Measurements from ENCODE around the gene HPS1.

HPS1 gene

GRCh38 chr10:98431016-98431415 is 15.7 kb downstream of the HPS1 start:
- no peak for DNase-seq

- no peak for DNase-seq
Measured at GRCh38 chr10:98430427-98430826, 16.3 kb downstream of the HPS1 start.

- no peak for DNase-seq
Measured at GRCh38 chr10:98429320-98430072, 17.2 kb downstream of the HPS1 start.

- no peak for DNase-seq
Measured at GRCh38 chr10:98427011-98427515, 19.7 kb downstream of the HPS1 start.

GRCh38 chr10:98425511-98426352 is 21.0 kb downstream of the HPS1 start:
- DNase-seq = peak; percentile 29 to 53

- DNase-seq = no peak
Measured at GRCh38 chr10:98424295-98425254, 22.2 kb downstream of the HPS1 start.

- no peak for DNase-seq
Measured at GRCh38 chr10:98423691-98424120, 23.0 kb downstream of the HPS1 start.

- DNase-seq = no peak
Measured at GRCh38 chr10:98422182-98422581, 24.6 kb downstream of the HPS1 start.

GRCh38 chr10:98420786-98421185 is 25.9 kb downstream of the HPS1 start:
- no peak for DNase-seq

GRCh38 chr10:98419469-98420261 is 27.1 kb downstream of the HPS1 start:
- DNase-seq = no peak

- DNase-seq = no peak
Measured at GRCh38 chr10:98418665-98419468, 27.9 kb downstream of the HPS1 start.

GRCh38 chr10:98417973-98418664 is 28.6 kb downstream of the HPS1 start:
- no peak for DNase-seq

GRCh38 chr10:98417481-98417959 is 29.2 kb downstream of the HPS1 start:
- no peak for DNase-seq

- DNase-seq = no peak
Measured at GRCh38 chr10:98416606-98417388, 29.9 kb downstream of the HPS1 start.

- DNase-seq = no peak
Measured at GRCh38 chr10:98415731-98416119, 31.0 kb downstream of the HPS1 start.

GRCh38 chr10:98414932-98415730 is 31.6 kb downstream of the HPS1 start, which contains the start of gene PYROXD2:
Gene PYROXD2 (minus strand): TSS chr10:98415182. CDS start chr10:98415135, 47 bp downstream.
- DNase-seq = peak; percentile 46 to 70

GRCh38 chr10:98414578-98414931 is 32.2 kb downstream of the HPS1 start:
- no peak for DNase-seq

GRCh38 chr10:98411768-98412167 is 35.0 kb downstream of the HPS1 start:
- no peak for DNase-seq
